ENCODE measurements around the gene ZNF512. TPM values are rescaled to one million over a fixed set of nuclear protein-coding genes. Genes with fewer than 3 reads are reported as not detected.

ZNF512 gene
- total and polyA plus RNA-seq, 12 donors, result 10.2 to 27.7 (median 19.6) TPM

GRCh38 chr2:27606611-27607010, 23.8 kb downstream of the ZNF512 start:
- Histone ChIP-seq H3K9me3 (no peaks in the 10 kb centered on the region), H3K4me1 (no peaks in the 10 kb centered on the region), H3K36me3 (peaks cover 0 to 98% (median 51%) of the 10 kb centered on the region in 9 donors), H3K4me3 (no peak overlapping the region), H3K27ac (no peak overlapping the region), H3K27me3 (no peaks in the 10 kb centered on the region)
- ATAC-seq, result no peak
- no peak for DNase-seq
- WGBS, 2 donors, result 91% methylated on average over 2 of the region's 2 CpGs
- no peak for TF ChIP-seq CTCF (IDR thresholded peaks at IDR 0.05)
- intact Hi-C loops (cut with DNase I), result no loop called here

GRCh38 chr2:27613985-27614384, 31.1 kb downstream of the ZNF512 start:
- Histone ChIP-seq H3K27me3 (no peaks in the 10 kb centered on the region), H3K4me1 (no peaks in the 10 kb centered on the region), H3K36me3 (peaks cover 0 to 98% (median 48%) of the 10 kb centered on the region in 9 donors), H3K4me3 (no peak overlapping the region), H3K9me3 (no peaks in the 10 kb centered on the region), H3K27ac (no peak overlapping the region)
- DNase-seq (no peak), ATAC-seq (no peak)
- no peak for TF ChIP-seq CTCF (IDR thresholded peaks at IDR 0.05)
- WGBS, 2 donors, result 97 to 99% methylated on average over 2 of the region's 2 CpGs
- intact Hi-C loops (cut with DNase I), result no loop called here

- Histone ChIP-seq H3K36me3 (peaks cover 0 to 98% (median 56%) of the 10 kb centered on the region in 9 donors), H3K9me3 (no peaks in the 10 kb centered on the region), H3K27ac (no peak overlapping the region), H3K27me3 (no peaks in the 10 kb centered on the region), H3K4me1 (no peaks in the 10 kb centered on the region), H3K4me3 (no peak overlapping the region)
- WGBS, 2 donors, result 95 to 96% methylated on average over 3 of the region's 3 CpGs
- no peak for ATAC-seq
- no peak for TF ChIP-seq CTCF (IDR thresholded peaks at IDR 0.05)
- intact Hi-C loops (cut with DNase I), result no loop called here
- DNase-seq, result no peak
Measured at GRCh38 chr2:27615316-27615715, 32.5 kb downstream of the ZNF512 start.

- intact Hi-C loops (cut with DNase I), result loop anchor here in 2 of 10 donors (10.0 kb wide), 2 partner anchors 127 to 217 kb away; partner anchors contain the start of genes FNDC4 (in 2 of the 2), GCKR (in 2 of the 2) and PPM1G (in 1 of the 2)
- 59 to 68% methylated on average over 1 of the region's 1 CpG for WGBS, 2 donors
- H3K36me3 ChIP-seq, result peaks cover 0 to 85% (median 59%) of the 10 kb centered on the region in 9 donors
- TF ChIP-seq CTCF (IDR thresholded peaks at IDR 0.05), result no peak
- ATAC-seq (no peak), DNase-seq (no peak)
- no peak overlapping the region for H3K4me3 ChIP-seq
- H3K4me1 ChIP-seq, result peaks cover 0 to 8% (median 4%) of the 10 kb centered on the region in 9 donors
- no peaks in the 10 kb centered on the region for H3K27me3 ChIP-seq
- H3K9me3 ChIP-seq, result no peaks in the 10 kb centered on the region
- no peak overlapping the region for H3K27ac ChIP-seq
Measured at GRCh38 chr2:27621524-27621923, 38.7 kb downstream of the ZNF512 start.
